GM18507 (cell line): Measurements from ENCODE around the gene TDRD6.
"Not testable (repeated sequence)": the region's sequence is repeated elsewhere in the genome, so short reads cannot be mapped to it uniquely, and the experiment has no call there.

Experiments used
- DNase-seq: peaks from one replicate; pipeline ENCODE4 v3.0.0; 2011; ENCODE audit warnings: low read depth; ENCODE audit not compliant: insufficient read length; ENCODE audit errors: extremely low spot score
- FAIRE-seq: peaks from 2 replicates; lab custom pipeline; 2011; peaks lifted over from hg19 to GRCh38; lab: Jason Lieb, UNC

TDRD6 gene

GRCh38 chr6:46687619-46688097 is at the start of gene TDRD6:
TDRD6 (plus strand) TSS chr6:46687885; CDS start chr6:46688129, 244 bp downstream.
- FAIRE-seq (no peak), DNase-seq (no peak)

GRCh38 chr6:46637933-46638332 is 49.8 kb upstream of the TDRD6 start:
- no peak for FAIRE-seq
- no peak for DNase-seq

GRCh38 chr6:46638650-46639049 is 49.0 kb upstream of the TDRD6 start:
- DNase-seq (no peak), FAIRE-seq (no peak)

- DNase-seq (no peak), FAIRE-seq (no peak)
Measured at GRCh38 chr6:46642928-46643751, 44.5 kb upstream of the TDRD6 start.

- FAIRE-seq, result no peak
- DNase-seq, result no peak
Measured at GRCh38 chr6:46645265-46645664, 42.4 kb upstream of the TDRD6 start.

GRCh38 chr6:46648108-46648507 is 39.6 kb upstream of the TDRD6 start:
- FAIRE-seq, DNase-seq: not testable (repeated sequence)

- FAIRE-seq (no peak), DNase-seq (no peak)
Measured at GRCh38 chr6:46648869-46649492, 38.7 kb upstream of the TDRD6 start.

- DNase-seq, result no peak
- no peak for FAIRE-seq
Measured at GRCh38 chr6:46651006-46651405, 36.7 kb upstream of the TDRD6 start.

GRCh38 chr6:46651816-46652215 is 35.9 kb upstream of the TDRD6 start:
- FAIRE-seq, result peak; percentile 41
- no peak for DNase-seq

- FAIRE-seq (no peak), DNase-seq (no peak)
Measured at GRCh38 chr6:46652232-46652602, 35.5 kb upstream of the TDRD6 start.

GRCh38 chr6:46652603-46653438 is 34.9 kb upstream of the TDRD6 start, which contains the start of the genes CYP39A1 and SLC25A27:
CYP39A1 (minus strand) TSS chr6:46652818; CDS start chr6:46652582, 236 bp downstream.
SLC25A27 (plus strand) TSS chr6:46652975; CDS start chr6:46653193, 218 bp downstream.
- DNase-seq, result peak; percentile 70
- peak; percentile 86 for FAIRE-seq

GRCh38 chr6:46653439-46654195 is 34.1 kb upstream of the TDRD6 start:
- no peak for DNase-seq

GRCh38 chr6:46655803-46656202 is 31.9 kb upstream of the TDRD6 start:
- DNase-seq (no peak), FAIRE-seq (no peak)

More at GRCh38 chr6:46653439-46654195, 34.1 kb upstream of the TDRD6 start:
- FAIRE-seq, result no peak

- no peak for DNase-seq
- no peak for FAIRE-seq
Measured at GRCh38 chr6:46657642-46658041, 30.0 kb upstream of the TDRD6 start.

- no peak for DNase-seq
- FAIRE-seq, result no peak
Measured at GRCh38 chr6:46661483-46661882, 26.2 kb upstream of the TDRD6 start.

- DNase-seq, result no peak
- no peak for FAIRE-seq
Measured at GRCh38 chr6:46667377-46667776, 20.3 kb upstream of the TDRD6 start.

- no peak for FAIRE-seq
- DNase-seq, result no peak
Measured at GRCh38 chr6:46674410-46674809, 13.3 kb upstream of the TDRD6 start.

- no peak for DNase-seq
- no peak for FAIRE-seq
Measured at GRCh38 chr6:46676604-46677313, 10.9 kb upstream of the TDRD6 start.

GRCh38 chr6:46677314-46677654 is 10.4 kb upstream of the TDRD6 start:
- FAIRE-seq (no peak), DNase-seq (no peak)
